Calu3 (cell line): Measurements from ENCODE around the gene CAPN10. TPM values are rescaled to one million over a fixed set of nuclear protein-coding genes. Genes with fewer than 3 reads are reported as not detected.

Source experiments
- BruUV-seq: library from RNA; stranded (reverse); fragments of 400-500 nt; replicated peaks from 2 replicates; lab custom pipeline; 2021; lab: Mats Ljungman, UMichigan
- CTCF ChIA-PET: fragments of 300-600 bp; sonication (Branson Sonifier 250); formaldehyde crosslinking; loops from one replicate; lab custom pipeline; 2022; ENCODE audit warnings: antibody characterized with exemption; lab: Charles Lee
- DNase-seq: peaks from one replicate; pipeline ENCODE4 v3.0.0; 2022
- H3K27ac Mint-ChIP-seq: one replicate; pipeline ENCODE4 v1.8.0; 2022; ENCODE audit warnings: mixed read lengths; ENCODE audit not compliant: unreplicated experiment
- H3K27me3 Mint-ChIP-seq: one replicate; pipeline ENCODE4 v1.8.0; 2022; ENCODE audit warnings: mixed read lengths; ENCODE audit not compliant: unreplicated experiment
- H3K36me3 Mint-ChIP-seq: one replicate; pipeline ENCODE4 v1.8.0; 2022; ENCODE audit warnings: mild to moderate bottlenecking, moderate library complexity, mixed read lengths; ENCODE audit not compliant: insufficient read depth, unreplicated experiment
- H3K4me1 Mint-ChIP-seq: one replicate; pipeline ENCODE4 v1.8.0; 2022; ENCODE audit warnings: mild to moderate bottlenecking, low read depth, mixed read lengths; ENCODE audit not compliant: unreplicated experiment
- H3K4me3 Mint-ChIP-seq: one replicate; pipeline ENCODE4 v1.8.0; 2022; ENCODE audit warnings: mild to moderate bottlenecking, low read depth, moderate library complexity, mixed read lengths; ENCODE audit not compliant: unreplicated experiment
- H3K9me3 Mint-ChIP-seq: one replicate; pipeline ENCODE4 v1.8.0; 2022; ENCODE audit warnings: low read depth, mixed read lengths; ENCODE audit not compliant: unreplicated experiment
- intact Hi-C: fragments of 100-400 bp; cut with micrococcal nuclease; formaldehyde crosslinking; loops from one replicate; pipeline ENCODE4 v1.10.0; 2022; ENCODE audit not compliant: unreplicated experiment
- total RNA-seq: library from RNA; stranded (reverse); gene quantifications from 2 replicates; pipeline ENCODE4 v1.2.3, GENCODE V29; 2022
- TF ChIP-seq, protein P1 (sequence below): fragments of 200-600 bp; IDR thresholded peaks from one replicate; pipeline ENCODE4 v1.8.0; 2022; ENCODE audit warnings: antibody characterized with exemption; ENCODE audit not compliant: unreplicated experiment

The CAPN10 gene
- total RNA-seq, 1 experiment from 2014 or later = 49.3 TPM

- H3K9me3 Mint-ChIP-seq = no peaks in the 10 kb centered on the region
- TF ChIP-seq, protein P1, sequence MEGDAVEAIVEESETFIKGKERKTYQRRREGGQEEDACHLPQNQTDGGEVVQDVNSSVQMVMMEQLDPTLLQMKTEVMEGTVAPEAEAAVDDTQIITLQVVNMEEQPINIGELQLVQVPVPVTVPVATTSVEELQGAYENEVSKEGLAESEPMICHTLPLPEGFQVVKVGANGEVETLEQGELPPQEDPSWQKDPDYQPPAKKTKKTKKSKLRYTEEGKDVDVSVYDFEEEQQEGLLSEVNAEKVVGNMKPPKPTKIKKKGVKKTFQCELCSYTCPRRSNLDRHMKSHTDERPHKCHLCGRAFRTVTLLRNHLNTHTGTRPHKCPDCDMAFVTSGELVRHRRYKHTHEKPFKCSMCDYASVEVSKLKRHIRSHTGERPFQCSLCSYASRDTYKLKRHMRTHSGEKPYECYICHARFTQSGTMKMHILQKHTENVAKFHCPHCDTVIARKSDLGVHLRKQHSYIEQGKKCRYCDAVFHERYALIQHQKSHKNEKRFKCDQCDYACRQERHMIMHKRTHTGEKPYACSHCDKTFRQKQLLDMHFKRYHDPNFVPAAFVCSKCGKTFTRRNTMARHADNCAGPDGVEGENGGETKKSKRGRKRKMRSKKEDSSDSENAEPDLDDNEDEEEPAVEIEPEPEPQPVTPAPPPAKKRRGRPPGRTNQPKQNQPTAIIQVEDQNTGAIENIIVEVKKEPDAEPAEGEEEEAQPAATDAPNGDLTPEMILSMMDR = no peak
- no peak overlapping the region for H3K27ac Mint-ChIP-seq
- intact Hi-C loops = loop anchor here (10.0 kb wide), 1 partner anchor 102 kb away; no protein-coding TSS in a partner anchor
- peaks cover 33% of the 10 kb centered on the region for H3K36me3 Mint-ChIP-seq
- no peak overlapping the region for H3K4me3 Mint-ChIP-seq
- no peaks in the 10 kb centered on the region for H3K27me3 Mint-ChIP-seq
- no peak for DNase-seq
- no TSS peak for BruUV-seq
- CTCF ChIA-PET = interaction anchor here (1.3 to 3.0 kb wide), 3 partner anchors 17 to 136 kb away, joined by 3 to 10 read pairs (median 10); partner anchors contain the start of gene CAPN10
- H3K4me1 Mint-ChIP-seq = peaks cover 34% of the 10 kb centered on the region
Measured at GRCh38 chr2:240603081-240603835, 16.7 kb downstream of the CAPN10 start.

GRCh38 chr2:240603846-240604245 lies 17.3 kb downstream of the CAPN10 start:
- no peak for DNase-seq
- Mint-ChIP-seq H3K4me1 (peaks cover 39% of the 10 kb centered on the region), H3K36me3 (peaks cover 28% of the 10 kb centered on the region), H3K4me3 (no peak overlapping the region), H3K27me3 (no peaks in the 10 kb centered on the region), H3K9me3 (no peaks in the 10 kb centered on the region), H3K27ac (no peak overlapping the region)
- CTCF ChIA-PET = interaction anchor here (0.7 to 3.0 kb wide), 6 partner anchors 16 to 136 kb away, joined by 3 to 10 read pairs (median 6); partner anchors contain the start of gene CAPN10
- TF ChIP-seq, protein P1 = no peak
- no TSS peak for BruUV-seq
- intact Hi-C loops = loop anchor here (10.0 kb wide), 1 partner anchor 101 kb away; no protein-coding TSS in a partner anchor

GRCh38 chr2:240604291-240604938 lies 17.9 kb downstream of the CAPN10 start:
- intact Hi-C loops = loop anchor here (10.0 kb wide), 1 partner anchor 100 kb away; no protein-coding TSS in a partner anchor
- CTCF ChIA-PET = interaction anchor here (0.7 to 3.0 kb wide), 7 partner anchors 17 to 135 kb away, joined by 3 to 10 read pairs (median 5); partner anchors contain the start of gene CAPN10

More at GRCh38 chr2:240604291-240604938, 17.9 kb downstream of the CAPN10 start:
- no TSS peak for BruUV-seq
- Mint-ChIP-seq H3K4me3 (peak overlapping the region; percentile 70), H3K36me3 (peaks cover 28% of the 10 kb centered on the region), H3K9me3 (no peaks in the 10 kb centered on the region), H3K27me3 (no peaks in the 10 kb centered on the region), H3K27ac (peak overlapping the region; percentile 75), H3K4me1 (peaks cover 45% of the 10 kb centered on the region)
- TF ChIP-seq, protein P1 = peak; percentile 80
- peak; percentile 94 for DNase-seq
